WTC11 (cell line): ENCODE data around the gene RTKN2. TPM values are rescaled to one million over a fixed set of nuclear protein-coding genes. Genes with fewer than 3 reads are reported as not detected.
A peak's percentile ranks its signal among the peaks of the same experiment; 100 is the strongest.
"Not testable (repeated sequence)": the region's sequence is repeated elsewhere in the genome, so short reads cannot be mapped to it uniquely, and the experiment has no call there.

Experiments used
- ATAC-seq: fragments of 200-7000 bp; cut with Tn5 transposase; 2 replicates; pipeline ENCODE4 v1.10.0; 2021; ENCODE audit warnings: mild to moderate bottlenecking, moderate library complexity
- CTCF ChIA-PET: fragments of 300-600 bp; sonication (Branson Sonifier 250); formaldehyde crosslinking; loops from one replicate; lab custom pipeline; 2021; ENCODE audit warnings: antibody characterized with exemption; lab: Charles Lee
- POLR2A ChIA-PET: fragments of 350-600 bp; sonication (Branson Sonifier 250); formaldehyde crosslinking; loops from one replicate; lab custom pipeline; 2021; ENCODE audit warnings: antibody characterized with exemption; lab: Charles Lee
- DNase-seq: peaks from one replicate; pipeline ENCODE4 v3.0.0; 2021; ENCODE audit warnings: low spot score
- H3K27ac Mint-ChIP-seq: 2 replicates; pipeline ENCODE4 v1.8.0; 2021; ENCODE audit warnings: mixed read lengths
- H3K27me3 Mint-ChIP-seq: 2 replicates; pipeline ENCODE4 v1.8.0; 2021; ENCODE audit warnings: low read depth, mild to moderate bottlenecking, moderate library complexity, mixed read lengths
- H3K36me3 Mint-ChIP-seq: 2 replicates; pipeline ENCODE4 v1.8.0; 2021; ENCODE audit warnings: mixed read lengths
- H3K4me1 Mint-ChIP-seq: 2 replicates; pipeline ENCODE4 v1.8.0; 2022; ENCODE audit warnings: mixed read lengths
- H3K4me3 Mint-ChIP-seq: 2 replicates; pipeline ENCODE4 v1.8.0; 2021; ENCODE audit warnings: mild to moderate bottlenecking, moderate library complexity, mixed read lengths
- H3K9me3 Mint-ChIP-seq: 2 replicates; pipeline ENCODE4 v1.8.0; 2021; ENCODE audit warnings: mixed read lengths
- ARID4B ChIP-seq: sonication (generic); formaldehyde crosslinking; IDR thresholded peaks from 2 replicates; pipeline ENCODE4 v1.8.0; 2023; ENCODE audit warnings: missing genetic modification reagents, mild to moderate bottlenecking, borderline replicate concordance
- ATF6 ChIP-seq: sonication (generic); formaldehyde crosslinking; IDR thresholded peaks from 2 replicates; pipeline ENCODE4 v1.8.1; 2023; ENCODE audit warnings: mild to moderate bottlenecking, missing genetic modification reagents
- CDX4 ChIP-seq: fragments of 250-450 bp; sonication (Bioruptor Pico); IDR thresholded peaks from 2 replicates; pipeline ENCODE4 v1.9.0; 2021; ENCODE audit warnings: moderate library complexity, mild to moderate bottlenecking, inconsistent platforms, borderline replicate concordance
- CREM ChIP-seq: sonication (generic); formaldehyde crosslinking; IDR thresholded peaks from 2 replicates; pipeline ENCODE4 v1.8.1; 2022; ENCODE audit warnings: mild to moderate bottlenecking, missing genetic modification reagents, moderate library complexity
- ELF4 ChIP-seq: sonication (generic); formaldehyde crosslinking; IDR thresholded peaks from 2 replicates; pipeline ENCODE4 v1.8.1; 2022; ENCODE audit warnings: low read depth, mild to moderate bottlenecking, moderate library complexity, missing genetic modification reagents
- ESRRA ChIP-seq: sonication (generic); formaldehyde crosslinking; IDR thresholded peaks from 2 replicates; pipeline ENCODE4 v1.8.1; 2022; ENCODE audit warnings: mild to moderate bottlenecking, missing genetic modification reagents, borderline replicate concordance
- NR1H2 ChIP-seq: sonication (generic); formaldehyde crosslinking; IDR thresholded peaks from 2 replicates; pipeline ENCODE4 v1.9.0; 2021; ENCODE audit warnings: mild to moderate bottlenecking, moderate library complexity, missing genetic modification reagents
- STAT6 ChIP-seq: sonication (generic); formaldehyde crosslinking; conservative IDR thresholded peaks from 2 replicates; pipeline ENCODE4 v1.8.1; 2023; ENCODE audit warnings: mild to moderate bottlenecking, low read depth, missing genetic modification reagents, moderate library complexity
- TP53 ChIP-seq: sonication (generic); formaldehyde crosslinking; IDR thresholded peaks from 2 replicates; pipeline ENCODE4 v1.8.1; 2023; ENCODE audit warnings: mild to moderate bottlenecking, missing genetic modification reagents
- ZBTB21 ChIP-seq: sonication (generic); formaldehyde crosslinking; IDR thresholded peaks from 2 replicates; pipeline ENCODE4 v1.8.1; 2023; ENCODE audit warnings: mild to moderate bottlenecking, missing genetic modification reagents, borderline replicate concordance
- ZNF317 ChIP-seq: sonication (generic); formaldehyde crosslinking; IDR thresholded peaks from 2 replicates; pipeline ENCODE4 v1.8.1; 2023; ENCODE audit warnings: low read depth, mild to moderate bottlenecking, moderate library complexity, missing genetic modification reagents, borderline replicate concordance
- ZNF671 ChIP-seq: fragments of 250-450 bp; sonication (Bioruptor Pico); IDR thresholded peaks from 2 replicates; pipeline ENCODE4 v1.8.0; 2021; ENCODE audit warnings: mild to moderate bottlenecking
- ZSCAN18 ChIP-seq: fragments of 250-450 bp; sonication (Bioruptor Pico); IDR thresholded peaks from 2 replicates; pipeline ENCODE4 v2.1.2; 2022; ENCODE audit warnings: mild to moderate bottlenecking, moderate library complexity
- total RNA-seq: library from RNA; stranded (reverse); gene quantifications from 3 replicates; pipeline ENCODE4 v1.2.3, GENCODE V29; 2021

Gene RTKN2
- total RNA-seq, 1 experiment from 2014 or later, result 20.5 TPM

GRCh38 chr10:62243647-62243997, 25.0 kb downstream of the RTKN2 start:
- no peaks in the 10 kb centered on the region for H3K9me3 Mint-ChIP-seq
- no peak overlapping the region for H3K4me3 Mint-ChIP-seq
- peaks cover 1% of the 10 kb centered on the region for H3K4me1 Mint-ChIP-seq
- ChIA-PET CTCF (interaction anchor here (0.7 to 2.4 kb wide), 3 partner anchors 10 to 208 kb away, joined by 3 to 10 read pairs (median 3); no protein-coding TSS in a partner anchor), POLR2A (no interaction called here)
- H3K36me3 Mint-ChIP-seq, result peaks cover 5% of the 10 kb centered on the region; the same call in 1 of the 2 replicates
- H3K27ac Mint-ChIP-seq, result peak overlapping the region; percentile 68; the same call in 1 of the 2 replicates
- no peak for DNase-seq
- ATAC-seq, result no peak
- no peak for TF ChIP-seq ZSCAN18 (CRISPR knock-in tag)
- TF ChIP-seq ESRRA (CRISPR knock-in tag), result no peak
- no peak for TF ChIP-seq CDX4 (CRISPR knock-in tag)
- no peak for TF ChIP-seq ZNF317
- TF ChIP-seq, all 79 proteins: peak for 0
- no peaks in the 10 kb centered on the region for H3K27me3 Mint-ChIP-seq

GRCh38 chr10:62242965-62243646, 25.5 kb downstream of the RTKN2 start:
- POLR2A ChIA-PET, H3K9me3 Mint-ChIP-seq, H3K36me3 Mint-ChIP-seq, H3K27me3 Mint-ChIP-seq, DNase-seq, H3K4me1 Mint-ChIP-seq, ATAC-seq, H3K4me3 Mint-ChIP-seq: not testable (repeated sequence)
- H3K27ac Mint-ChIP-seq, result peak overlapping the region; percentile 68
- CTCF ChIA-PET, result interaction anchor here (1.0 kb wide), 1 partner anchor 204 kb away, joined by 3 read pairs; no protein-coding TSS in a partner anchor

- peaks cover 14% of the 10 kb centered on the region for H3K4me1 Mint-ChIP-seq
- H3K27ac Mint-ChIP-seq, DNase-seq, H3K36me3 Mint-ChIP-seq, H3K27me3 Mint-ChIP-seq, H3K9me3 Mint-ChIP-seq, CTCF ChIA-PET, POLR2A ChIA-PET, ATAC-seq, H3K4me3 Mint-ChIP-seq: not testable (repeated sequence)
Observed at GRCh38 chr10:62241521-62241920, 27.1 kb downstream of the RTKN2 start.

GRCh38 chr10:62239994-62240393, 28.6 kb downstream of the RTKN2 start:
- no peak for DNase-seq
- no peak overlapping the region for H3K4me3 Mint-ChIP-seq
- H3K27ac Mint-ChIP-seq, result no peak overlapping the region
- H3K9me3 Mint-ChIP-seq, result no peaks in the 10 kb centered on the region
- H3K27me3 Mint-ChIP-seq, result no peaks in the 10 kb centered on the region
- POLR2A ChIA-PET, result no interaction called here
- H3K4me1 Mint-ChIP-seq, result peaks cover 14% of the 10 kb centered on the region
- CTCF ChIA-PET, result interaction anchor here (0.9 kb wide), 1 partner anchor 343 kb away, joined by 3 read pairs; no protein-coding TSS in a partner anchor
- peaks cover 5% of the 10 kb centered on the region; the same call in 1 of the 2 replicates for H3K36me3 Mint-ChIP-seq
- ATAC-seq, result no peak
- TF ChIP-seq NR1H2 (CRISPR knock-in tag), result no peak
- TF ChIP-seq ATF6 (CRISPR knock-in tag), result no peak
- no peak for TF ChIP-seq ELF4
- no peak for TF ChIP-seq CREM (CRISPR knock-in tag)
- TF ChIP-seq TP53 (CRISPR knock-in tag), result no peak
- no peak for TF ChIP-seq STAT6 (CRISPR knock-in tag)
- no peak for TF ChIP-seq ZBTB21
- TF ChIP-seq ZSCAN18 (CRISPR knock-in tag), result no peak
- no peak for TF ChIP-seq ARID4B (CRISPR knock-in tag)
- TF ChIP-seq ZNF671 (CRISPR knock-in tag), result no peak
